Measurements from ENCODE around the gene CKS1B. TPM values are rescaled to one million over a fixed set of nuclear protein-coding genes. Genes with fewer than 3 reads are reported as not detected.
A peak's percentile ranks its signal among the peaks of the same experiment; 100 is the strongest.

CKS1B gene
- total RNA-seq, 2 donors from 2014 or later, result 145 to 229 TPM

GRCh38 chr1:154998201-154998780 is 23.8 kb downstream of the CKS1B start:
- Mint-ChIP-seq H3K4me1 (peaks cover 10% of the 10 kb centered on the region), H3K4me3 (no peak overlapping the region), H3K27ac (no peak overlapping the region)

DNA sequence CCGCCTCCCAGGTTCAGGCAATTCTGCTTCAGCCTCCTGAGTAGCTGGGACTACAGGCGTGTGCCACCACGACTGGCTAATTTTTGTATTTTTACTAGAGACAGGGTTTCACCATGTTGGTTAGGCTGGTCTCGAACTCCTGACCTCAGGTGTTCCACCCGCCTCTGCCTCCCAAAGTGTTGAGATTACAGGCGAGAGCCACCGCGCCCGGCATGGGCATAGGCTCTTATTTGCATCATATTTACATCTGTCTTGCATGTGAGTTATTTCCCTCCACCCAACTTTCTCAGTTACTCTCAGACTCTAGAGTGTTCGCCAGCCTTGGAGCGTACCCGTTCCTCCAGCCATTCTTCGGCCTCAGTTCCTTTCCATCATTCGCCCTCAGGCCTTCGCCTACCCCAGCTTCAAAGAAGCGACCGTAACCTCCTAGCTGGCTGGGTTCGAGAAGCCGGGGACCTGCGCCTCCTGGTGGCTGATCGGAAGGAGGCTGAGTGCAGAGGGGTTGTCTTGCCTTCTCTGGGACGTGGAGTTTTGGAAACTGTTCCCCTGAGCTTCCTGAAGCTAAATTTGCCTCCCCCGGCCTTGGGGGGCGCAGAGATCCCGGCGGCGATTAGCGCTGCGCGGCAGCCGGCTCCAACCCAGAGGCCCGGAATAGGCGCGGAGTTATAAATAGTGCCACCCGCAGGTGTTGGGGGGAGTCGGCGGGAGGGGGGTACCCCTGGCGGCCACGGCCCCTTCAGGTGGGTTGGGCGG is 24.5 kb downstream of the CKS1B start:
- H3K27ac ChIP-seq (ENCODE audit: low read depth, low read length), result no peak overlapping the region
- H3K27ac Mint-ChIP-seq, result peak overlapping the region; percentile 70
- H3K4me1 Mint-ChIP-seq, result peaks cover 10% of the 10 kb centered on the region
- H3K4me3 ChIP-seq (ENCODE audit: low read length), result no peak overlapping the region
- H3K27me3 Mint-ChIP-seq (ENCODE audit: insufficient read depth), result peaks cover 6% of the 10 kb centered on the region
- WGBS, 2 experiments (ENCODE audit: insufficient coverage in 1 of 2, insufficient read length in 1 of 2), result 25 to 53% methylated on average over 16 to 40 of the region's 40 CpGs
- H3K27me3 ChIP-seq (ENCODE audit: control insufficient read depth, insufficient read depth, low read length, poor library complexity, severe bottlenecking), result no peaks in the 10 kb centered on the region
- H3K36me3 Mint-ChIP-seq (ENCODE audit: low read depth), result no peaks in the 10 kb centered on the region
- peak; percentile 94 for DNase-seq
- H3K9ac ChIP-seq (ENCODE audit: extremely low read depth, low read length, poor library complexity, severe bottlenecking), result no peak overlapping the region
- H3K4me1 ChIP-seq (ENCODE audit: control insufficient read depth, insufficient read depth, low read length), result no peaks in the 10 kb centered on the region
- H3K36me3 ChIP-seq (ENCODE audit: control insufficient read depth, insufficient read depth, low read length), result no peaks in the 10 kb centered on the region
- H3K9me3 ChIP-seq (ENCODE audit: control insufficient read depth, low read length), result no peaks in the 10 kb centered on the region
- H3K4me3 Mint-ChIP-seq, result peak overlapping the region; percentile 93
- H3K9me3 Mint-ChIP-seq, result no peaks in the 10 kb centered on the region
- TF ChIP-seq CTCF (conservative IDR thresholded peaks at IDR 0.05), result peak; percentile 94

More at GRCh38 chr1:154998201-154998780, 23.8 kb downstream of the CKS1B start:
- Mint-ChIP-seq H3K27me3 (ENCODE audit: insufficient read depth) (peaks cover 6% of the 10 kb centered on the region), H3K9me3 (no peaks in the 10 kb centered on the region), H3K36me3 (ENCODE audit: low read depth) (no peaks in the 10 kb centered on the region)
- DNase-seq, result no peak
- 92 to 93% methylated on average over 5 to 16 of the region's 16 CpGs for WGBS, 2 experiments (ENCODE audit: insufficient coverage in 1 of 2, insufficient read length in 1 of 2)
- Histone ChIP-seq H3K27me3 (ENCODE audit: control insufficient read depth, insufficient read depth, low read length, poor library complexity, severe bottlenecking) (no peaks in the 10 kb centered on the region), H3K27ac (ENCODE audit: low read depth, low read length) (no peak overlapping the region), H3K4me3 (ENCODE audit: low read length) (no peak overlapping the region), H3K4me1 (ENCODE audit: control insufficient read depth, insufficient read depth, low read length) (no peaks in the 10 kb centered on the region), H3K9ac (ENCODE audit: extremely low read depth, low read length, poor library complexity, severe bottlenecking) (no peak overlapping the region), H3K36me3 (ENCODE audit: control insufficient read depth, insufficient read depth, low read length) (no peaks in the 10 kb centered on the region), H3K9me3 (ENCODE audit: control insufficient read depth, low read length) (no peaks in the 10 kb centered on the region)
- peak; percentile 51 for TF ChIP-seq CTCF (conservative IDR thresholded peaks at IDR 0.05)

GRCh38 chr1:154999571-155000410 is 25.3 kb downstream of the CKS1B start:
- Mint-ChIP-seq H3K36me3 (ENCODE audit: low read depth) (no peaks in the 10 kb centered on the region), H3K27me3 (ENCODE audit: insufficient read depth) (peaks cover 6% of the 10 kb centered on the region), H3K9me3 (no peaks in the 10 kb centered on the region), H3K4me3 (peak overlapping the region; percentile 93), H3K4me1 (peaks cover 16% of the 10 kb centered on the region), H3K27ac (peak overlapping the region; percentile 94)
- no peaks in the 10 kb centered on the region for H3K9me3 ChIP-seq (ENCODE audit: control insufficient read depth, low read length)
- peak overlapping the region; percentile 83 for H3K27ac ChIP-seq (ENCODE audit: low read depth, low read length)
- H3K27me3 ChIP-seq (ENCODE audit: control insufficient read depth, insufficient read depth, low read length, poor library complexity, severe bottlenecking), result no peaks in the 10 kb centered on the region
- peaks cover 7% of the 10 kb centered on the region for H3K4me1 ChIP-seq (ENCODE audit: control insufficient read depth, insufficient read depth, low read length)
- H3K36me3 ChIP-seq (ENCODE audit: control insufficient read depth, insufficient read depth, low read length), result no peaks in the 10 kb centered on the region
- peak; percentile 86 for DNase-seq
- peak overlapping the region; percentile 86 for H3K4me3 ChIP-seq (ENCODE audit: low read length)
- peak overlapping the region; percentile 11 for H3K9ac ChIP-seq (ENCODE audit: extremely low read depth, low read length, poor library complexity, severe bottlenecking)
- TF ChIP-seq CTCF (conservative IDR thresholded peaks at IDR 0.05), result no peak
- WGBS, 2 experiments (ENCODE audit: insufficient coverage in 1 of 2, insufficient read length in 1 of 2), result 1 to 4% methylated on average over 23 to 50 of the region's 50 CpGs

Data from endodermal cell (in vitro differentiated cells).